Measurements from ENCODE around the gene GALNT7.
A peak's percentile ranks its signal among the peaks of the same experiment; 100 is the strongest.

GALNT7 gene

GRCh38 chr4:173319696-173320095 is 151.1 kb downstream of the GALNT7 start:
- in situ Hi-C loops (cut with HindIII; ENCODE audit: low sequenced_read_pairs), result no loop called here
- no peak for TF ChIP-seq CTCF (IDR thresholded peaks at IDR 0.05; ENCODE audit: low read depth, low read length, missing control alignments)
- H3K4me3 ChIP-seq (ENCODE audit: low read depth, low read length), result no peak overlapping the region
- DNase-seq (ENCODE audit: low read depth), result no peak

- DNase-seq (ENCODE audit: low read depth), result no peak
- in situ Hi-C loops (cut with HindIII; ENCODE audit: low sequenced_read_pairs), result no loop called here
- no peak for TF ChIP-seq CTCF (IDR thresholded peaks at IDR 0.05; ENCODE audit: low read depth, low read length, missing control alignments)
- H3K4me3 ChIP-seq (ENCODE audit: low read depth, low read length), result no peak overlapping the region
Measured at GRCh38 chr4:173325007-173325736, 156.6 kb downstream of the GALNT7 start.

- no peak for TF ChIP-seq CTCF (IDR thresholded peaks at IDR 0.05; ENCODE audit: low read depth, low read length, missing control alignments)
- in situ Hi-C loops (cut with HindIII; ENCODE audit: low sequenced_read_pairs), result no loop called here
- H3K4me3 ChIP-seq (ENCODE audit: low read depth, low read length), result no peak overlapping the region
- DNase-seq (ENCODE audit: low read depth), result no peak
Measured at GRCh38 chr4:173328236-173328901, 159.8 kb downstream of the GALNT7 start.

GRCh38 chr4:173330590-173330989 is 162.0 kb downstream of the GALNT7 start:
- no peak overlapping the region for H3K4me3 ChIP-seq (ENCODE audit: low read depth, low read length)
- DNase-seq (ENCODE audit: low read depth), result no peak
- in situ Hi-C loops (cut with HindIII; ENCODE audit: low sequenced_read_pairs), result no loop called here
- no peak for TF ChIP-seq CTCF (IDR thresholded peaks at IDR 0.05; ENCODE audit: low read depth, low read length, missing control alignments)

GRCh38 chr4:173332021-173332487 is 163.4 kb downstream of the GALNT7 start:
- H3K4me3 ChIP-seq (ENCODE audit: low read depth, low read length), result peak overlapping the region; percentile 95
- in situ Hi-C loops (cut with HindIII; ENCODE audit: low sequenced_read_pairs), result no loop called here
- no peak for DNase-seq (ENCODE audit: low read depth)
- TF ChIP-seq CTCF (IDR thresholded peaks at IDR 0.05; ENCODE audit: low read depth, low read length, missing control alignments), result no peak

GRCh38 chr4:173332963-173333657 is 164.5 kb downstream of the GALNT7 start:
- no peak for DNase-seq (ENCODE audit: low read depth)
- in situ Hi-C loops (cut with HindIII; ENCODE audit: low sequenced_read_pairs), result no loop called here
- peak overlapping the region; percentile 95 for H3K4me3 ChIP-seq (ENCODE audit: low read depth, low read length)
- TF ChIP-seq CTCF (IDR thresholded peaks at IDR 0.05; ENCODE audit: low read depth, low read length, missing control alignments), result no peak

Measured in astrocyte of the cerebellum (primary cell).